Natural killer cell (primary cell): ENCODE measurements around the gene KIF5B. TPM values are rescaled to one million over a fixed set of nuclear protein-coding genes. Genes with fewer than 3 reads are reported as not detected.

Experiments
- ATAC-seq, 3 donors: fragments of 150-1000 bp in 2 of 3; fragments of 200-7000 bp in 1 of 3; cut with Tn5 transposase; 1 replicate in 1 of 3; 2 replicates in 2 of 3; pipeline ENCODE4 v1.10.0; 2021; ENCODE audit warnings: mild to moderate bottlenecking in 2 of 3, moderate library complexity in 2 of 3
- DNase-seq, 2 donors: peaks; one replicate each; pipeline versions ENCODE4 v3.0.0 to v3.0.0-alpha.2; 2013 to 2021; ENCODE audit warnings: mixed read lengths in 1 of 2
- H3K27ac ChIP-seq: one replicate; pipeline ENCODE4 v1.5.1; 2013; ENCODE audit warnings: mild to moderate bottlenecking, low read length
- H3K27me3 ChIP-seq: one replicate; pipeline ENCODE4 v1.6.1; 2013; ENCODE audit warnings: low read length; ENCODE audit not compliant: control insufficient read depth, insufficient read depth
- H3K36me3 ChIP-seq: one replicate; pipeline ENCODE4 v1.6.1; 2013; ENCODE audit warnings: low read length; ENCODE audit not compliant: control insufficient read depth, insufficient read depth
- H3K4me1 ChIP-seq: one replicate; pipeline ENCODE4 v1.6.1; 2013; ENCODE audit warnings: low read length; ENCODE audit not compliant: control insufficient read depth, insufficient read depth
- H3K4me3 ChIP-seq: one replicate; pipeline ENCODE4 v1.5.1; 2013; ENCODE audit warnings: low read length
- H3K9me3 ChIP-seq: one replicate; pipeline ENCODE4 v1.6.1; 2013; ENCODE audit warnings: low read length; ENCODE audit not compliant: control insufficient read depth, insufficient read depth
- H3K27ac Mint-ChIP-seq, 2 donors: one replicate each; pipeline ENCODE4 v1.8.0; 2022; ENCODE audit warnings: mild to moderate bottlenecking in 2 of 2, mixed read lengths in 2 of 2, moderate library complexity in 1 of 2
- H3K27me3 Mint-ChIP-seq, 2 donors: one replicate each; pipeline ENCODE4 v1.8.0; 2022; ENCODE audit warnings: low read depth in 2 of 2, mixed read lengths in 2 of 2
- H3K36me3 Mint-ChIP-seq: one replicate; pipeline ENCODE4 v1.8.0; 2022; ENCODE audit warnings: mixed read lengths
- H3K4me1 Mint-ChIP-seq, 2 donors: one replicate each; pipeline ENCODE4 v1.8.0; 2022; ENCODE audit warnings: mixed read lengths in 2 of 2
- H3K4me3 Mint-ChIP-seq: one replicate; pipeline ENCODE4 v1.8.0; 2022; ENCODE audit warnings: mild to moderate bottlenecking, moderate library complexity, mixed read lengths
- H3K9me3 Mint-ChIP-seq, 2 donors: one replicate each; pipeline ENCODE4 v1.8.0; 2022; ENCODE audit warnings: mixed read lengths in 2 of 2
- CTCF ChIP-seq: fragments of 200-600 bp; IDR thresholded peaks from one replicate; pipeline ENCODE4 v1.8.0; 2022; ENCODE audit warnings: antibody characterized with exemption
- WGBS: methylation state at CpG from one replicate; pipeline ENCODE4 v1.1.7; 2013; ENCODE audit warnings: missing lambda C conversion rate; ENCODE audit not compliant: insufficient coverage; 5-methylcytosine and 5-hydroxymethylcytosine counted together
- intact Hi-C: fragments of 100-400 bp; cut with micrococcal nuclease; formaldehyde crosslinking; loops from one replicate; pipeline ENCODE4 v1.14.2; 2022
- total RNA-seq, 4 donors: library from RNA; stranded (reverse); fragments of 120-200 nt in 1 of 4; gene quantifications; one replicate each; pipeline versions ENCODE4 v1.2.3 to v1.2.4, GENCODE V29; 2013 to 2022

KIF5B gene
- total RNA-seq, 3 donors from 2014 or later (not counting 1 experiment from before 2014, with no cell fraction given), result 51.0 to 64.2 (median 61.1) TPM

DNA sequence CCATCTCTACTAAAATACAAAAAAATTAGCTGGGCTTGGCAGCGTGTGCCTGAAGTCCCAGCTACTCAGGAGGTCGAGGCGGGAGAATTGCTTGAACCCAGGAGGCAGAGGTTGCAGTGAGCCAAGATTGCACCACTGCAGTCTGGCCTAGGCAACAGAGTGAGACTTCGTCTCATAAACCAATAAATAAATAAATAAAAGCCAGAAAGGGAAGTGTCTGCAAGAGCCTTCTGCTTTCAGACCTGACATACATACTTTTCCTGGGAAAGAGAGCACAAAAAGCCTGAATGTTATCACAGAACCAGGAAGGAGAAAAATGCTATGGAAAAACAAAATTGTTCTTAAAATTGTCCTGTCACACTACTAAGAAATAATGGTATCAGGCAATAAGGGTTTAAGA is 4.1 kb upstream of the KIF5B start:
- no peaks in the 10 kb centered on the region for H3K36me3 Mint-ChIP-seq
- WGBS, result 72% methylated on average over 4 of the region's 4 CpGs
- DNase-seq, result no peak
- no peak overlapping the region for H3K27ac Mint-ChIP-seq
- H3K9me3 Mint-ChIP-seq, result no peaks in the 10 kb centered on the region
- Histone ChIP-seq H3K4me3 (no peak overlapping the region), H3K27ac (no peak overlapping the region), H3K27me3 (no peaks in the 10 kb centered on the region), H3K36me3 (no peaks in the 10 kb centered on the region), H3K9me3 (no peaks in the 10 kb centered on the region), H3K4me1 (peaks cover 7% of the 10 kb centered on the region)
- peaks cover 16 to 18% of the 10 kb centered on the region in 2 donors for H3K4me1 Mint-ChIP-seq
- ATAC-seq, result no peak
- no peak overlapping the region for H3K4me3 Mint-ChIP-seq
- intact Hi-C loops, result no loop called here
- no peaks in the 10 kb centered on the region for H3K27me3 Mint-ChIP-seq
- TF ChIP-seq CTCF, result no peak

DNA sequence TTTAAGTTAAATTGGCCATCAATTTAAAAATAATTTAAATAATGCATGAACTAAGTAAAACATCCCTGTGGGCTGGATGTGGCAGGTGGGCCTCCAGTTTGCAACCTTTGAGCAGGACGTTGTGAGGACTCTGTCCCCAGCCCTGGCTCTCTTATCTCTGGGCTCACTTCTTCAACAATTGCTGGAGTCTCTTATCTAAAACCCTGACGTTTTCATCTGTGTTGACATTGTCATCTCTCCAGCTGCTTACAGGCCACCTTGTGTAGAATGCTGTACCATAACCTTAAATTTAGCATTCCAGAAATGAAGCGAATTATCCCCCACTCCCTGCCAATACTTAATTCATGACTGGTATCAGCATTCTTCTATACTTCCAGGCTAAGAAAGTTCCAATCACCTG is 3.2 kb upstream of the KIF5B start:
- Histone ChIP-seq H3K36me3 (no peaks in the 10 kb centered on the region), H3K4me3 (no peak overlapping the region), H3K27me3 (no peaks in the 10 kb centered on the region), H3K4me1 (peaks cover 7% of the 10 kb centered on the region), H3K27ac (no peak overlapping the region), H3K9me3 (no peaks in the 10 kb centered on the region)
- H3K36me3 Mint-ChIP-seq, result no peaks in the 10 kb centered on the region
- DNase-seq (no peak), ATAC-seq (no peak)
- intact Hi-C loops, result loop anchor here (10.0 kb wide), 3 partner anchors 285 to 745 kb away; partner anchors contain the start of genes EPC1 and ZEB1
- TF ChIP-seq CTCF, result no peak
- 84% methylated on average over 3 of the region's 3 CpGs for WGBS
- H3K9me3 Mint-ChIP-seq, result no peaks in the 10 kb centered on the region
- H3K4me3 Mint-ChIP-seq, result no peak overlapping the region
- peaks cover 25 to 27% of the 10 kb centered on the region in 2 donors for H3K4me1 Mint-ChIP-seq
- H3K27me3 Mint-ChIP-seq, result no peaks in the 10 kb centered on the region
- no peak overlapping the region for H3K27ac Mint-ChIP-seq

DNA sequence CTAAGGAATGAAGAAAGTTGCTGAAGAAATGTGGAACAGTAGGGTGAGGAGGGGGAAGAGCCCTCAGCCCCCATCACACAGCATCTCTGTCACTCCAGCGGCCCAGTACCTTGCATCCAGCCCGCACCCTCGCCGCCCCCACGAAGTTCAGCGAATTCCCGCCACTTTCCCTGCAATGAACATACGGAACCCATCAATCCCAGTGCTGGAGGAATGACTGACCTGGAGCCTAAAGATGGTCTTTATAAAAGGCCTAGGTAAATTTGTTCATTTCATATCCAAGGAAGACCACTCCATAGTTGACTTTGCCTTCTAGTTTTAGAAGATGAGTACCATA is 779 bp upstream of the KIF5B start:
- peak overlapping the region; percentile 89 for H3K27ac ChIP-seq
- Mint-ChIP-seq H3K27me3 (no peaks in the 10 kb centered on the region), H3K4me3 (peak overlapping the region; percentile 98), H3K27ac (peak overlapping the region; percentile 93 to 98), H3K4me1 (peaks cover 48 to 49% of the 10 kb centered on the region in 2 donors), H3K9me3 (no peaks in the 10 kb centered on the region), H3K36me3 (no peaks in the 10 kb centered on the region)
- TF ChIP-seq CTCF, result no peak
- ATAC-seq, result no peak
- no peaks in the 10 kb centered on the region for H3K36me3 ChIP-seq
- 84% methylated on average over 8 of the region's 8 CpGs for WGBS
- H3K4me3 ChIP-seq, result peak overlapping the region; percentile 98
- intact Hi-C loops, result loop anchor here (10.0 kb wide), 3 partner anchors 288 to 742 kb away; partner anchors contain the start of genes EPC1 and ZEB1
- DNase-seq, result no peak
- H3K4me1 ChIP-seq, result peaks cover 12% of the 10 kb centered on the region
- no peaks in the 10 kb centered on the region for H3K27me3 ChIP-seq
- no peaks in the 10 kb centered on the region for H3K9me3 ChIP-seq

DNA sequence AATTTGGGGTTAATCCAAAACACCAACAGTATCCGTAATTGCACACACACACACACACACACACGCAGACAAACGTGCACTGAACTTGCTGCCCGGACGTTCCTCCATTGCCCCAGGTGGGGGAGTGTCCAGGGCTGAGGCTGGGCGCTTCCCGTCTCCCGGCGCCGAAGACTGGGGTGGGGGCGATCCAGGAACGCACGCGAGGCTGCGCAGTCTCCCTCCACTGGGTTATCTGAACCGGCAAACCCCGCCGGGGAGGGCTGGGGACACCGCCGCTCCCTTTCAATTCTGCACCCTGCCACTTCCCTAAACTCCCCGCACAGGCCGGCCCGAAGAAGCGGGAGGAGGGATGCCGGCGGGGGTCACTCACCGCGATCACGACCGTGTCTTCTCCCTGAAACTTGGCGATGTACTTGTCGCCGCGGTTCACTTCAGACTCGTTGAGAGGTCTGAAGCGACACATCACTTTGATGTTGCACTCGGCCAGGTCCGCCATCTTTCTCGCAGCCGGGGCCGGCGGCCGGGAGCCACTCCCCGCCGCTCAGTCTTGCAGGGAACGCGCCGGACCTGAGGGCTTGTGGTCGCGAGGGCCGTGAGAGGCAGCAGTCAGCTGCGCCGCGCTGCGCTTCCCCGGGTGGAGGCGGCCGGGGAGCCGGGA is 618 bp downstream of the KIF5B start:
- intact Hi-C loops, result loop anchor here (2.0 to 10.0 kb wide), 4 partner anchors 15 to 741 kb away; partner anchors contain the start of genes EPC1 and ZEB1
- no peaks in the 10 kb centered on the region for H3K36me3 Mint-ChIP-seq
- WGBS, result under 1% methylated on average over 59 of the region's 59 CpGs
- peak overlapping the region; percentile 93 to 98 for H3K27ac Mint-ChIP-seq
- no peaks in the 10 kb centered on the region for H3K9me3 Mint-ChIP-seq
- Histone ChIP-seq H3K27ac (peak overlapping the region; percentile 89), H3K4me1 (peaks cover 16% of the 10 kb centered on the region), H3K36me3 (peaks cover 3% of the 10 kb centered on the region), H3K27me3 (no peaks in the 10 kb centered on the region), H3K9me3 (no peaks in the 10 kb centered on the region), H3K4me3 (peak overlapping the region; percentile 98)
- no peak for TF ChIP-seq CTCF
- peak overlapping the region; percentile 98 for H3K4me3 Mint-ChIP-seq
- H3K4me1 Mint-ChIP-seq, result peaks cover 60 to 63% of the 10 kb centered on the region in 2 donors
- H3K27me3 Mint-ChIP-seq, result no peaks in the 10 kb centered on the region
- peak; percentile 62 to 73 (median 65) for ATAC-seq
- peak; percentile 58 to 75 for DNase-seq
